ENCODE measurements around the gene FBN2.

DNA sequence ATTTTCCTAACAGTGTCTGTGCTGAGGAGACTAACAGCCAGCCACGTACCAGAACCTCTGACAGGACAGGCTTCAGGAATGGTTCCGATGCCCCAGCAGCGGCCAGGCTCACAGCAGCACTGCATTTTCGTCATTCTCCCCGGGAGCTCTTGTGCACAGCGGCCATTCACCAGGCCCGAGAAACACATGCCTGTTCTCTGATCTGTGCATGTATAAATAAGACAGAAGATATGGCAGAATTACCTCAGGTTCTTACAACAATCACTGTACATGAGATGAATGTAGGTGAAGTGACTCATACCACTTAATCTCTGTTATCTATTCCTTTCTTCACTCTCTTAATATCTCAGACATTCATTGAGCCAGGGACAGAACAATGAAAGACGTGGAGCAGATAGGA is 143.0 kb downstream of the FBN2 start:
- TF ChIP-seq, protein P1, sequence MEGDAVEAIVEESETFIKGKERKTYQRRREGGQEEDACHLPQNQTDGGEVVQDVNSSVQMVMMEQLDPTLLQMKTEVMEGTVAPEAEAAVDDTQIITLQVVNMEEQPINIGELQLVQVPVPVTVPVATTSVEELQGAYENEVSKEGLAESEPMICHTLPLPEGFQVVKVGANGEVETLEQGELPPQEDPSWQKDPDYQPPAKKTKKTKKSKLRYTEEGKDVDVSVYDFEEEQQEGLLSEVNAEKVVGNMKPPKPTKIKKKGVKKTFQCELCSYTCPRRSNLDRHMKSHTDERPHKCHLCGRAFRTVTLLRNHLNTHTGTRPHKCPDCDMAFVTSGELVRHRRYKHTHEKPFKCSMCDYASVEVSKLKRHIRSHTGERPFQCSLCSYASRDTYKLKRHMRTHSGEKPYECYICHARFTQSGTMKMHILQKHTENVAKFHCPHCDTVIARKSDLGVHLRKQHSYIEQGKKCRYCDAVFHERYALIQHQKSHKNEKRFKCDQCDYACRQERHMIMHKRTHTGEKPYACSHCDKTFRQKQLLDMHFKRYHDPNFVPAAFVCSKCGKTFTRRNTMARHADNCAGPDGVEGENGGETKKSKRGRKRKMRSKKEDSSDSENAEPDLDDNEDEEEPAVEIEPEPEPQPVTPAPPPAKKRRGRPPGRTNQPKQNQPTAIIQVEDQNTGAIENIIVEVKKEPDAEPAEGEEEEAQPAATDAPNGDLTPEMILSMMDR (conservative IDR thresholded peaks at IDR 0.05 in 1 of 2, IDR thresholded peaks at IDR 0.05 in 1 of 2; ENCODE audit: low read depth in 1 of 2, low read length in 2 of 2): no peak
- TF ChIP-seq EZH2 (IDR thresholded peaks at IDR 0.05; ENCODE audit: low read length, missing control alignments): no peak

Measured in fibroblast of lung (primary cell).